HL-60 (cell line): Measurements from ENCODE around the gene WDHD1.

Experiments used
- DNase-seq, 2 experiments: peaks; one replicate each; pipeline ENCODE4 v3.0.0-alpha.2; 2010 to 2020; ENCODE audit warnings: low read depth in 1 of 2, low spot score in 1 of 2
- H3K27ac ChIP-seq: fragments of 250-450 bp; sonication (Bioruptor Pico); replicated peaks from 2 replicates; pipeline ENCODE4 v1.5.1; 2020; ENCODE audit warnings: mild to moderate bottlenecking, moderate library complexity
- H3K27me3 ChIP-seq: fragments of 250-450 bp; sonication (Bioruptor Pico); 2 replicates; pipeline ENCODE4 v1.5.1; 2021; ENCODE audit warnings: mild to moderate bottlenecking, moderate library complexity; ENCODE audit not compliant: insufficient read depth, poor library complexity, severe bottlenecking
- H3K4me3 ChIP-seq: replicated peaks from 2 replicates; pipeline ENCODE4 v1.5.1; 2011; ENCODE audit warnings: mild to moderate bottlenecking, control low read depth, low read length; ENCODE audit not compliant: insufficient read depth
- CTCF ChIP-seq: IDR thresholded peaks from one replicate; pipeline ENCODE4 v1.5.1; 2011; ENCODE audit warnings: low read length, control low read depth, inconsistent platforms; ENCODE audit not compliant: insufficient read depth
- GABPA ChIP-seq: IDR thresholded peaks from 2 replicates; pipeline ENCODE4 v1.6.1; 2012; ENCODE audit warnings: low read depth
- POLR2AphosphoS5 ChIP-seq: IDR thresholded peaks from 2 replicates; pipeline ENCODE4 v1.6.1; 2012; ENCODE audit warnings: low read depth
- REST ChIP-seq: IDR thresholded peaks from 2 replicates; pipeline ENCODE4 v1.6.1; 2012; ENCODE audit warnings: low read depth; ENCODE audit not compliant: insufficient replicate concordance
- SPI1 ChIP-seq: IDR thresholded peaks from 2 replicates; pipeline ENCODE4 v1.6.1; 2012; ENCODE audit warnings: low read depth, mild to moderate bottlenecking, borderline replicate concordance

Gene WDHD1

GRCh38 chr14:54944737-54945391 is 82.0 kb downstream of the WDHD1 start:
- DNase-seq, result no peak
- H3K27me3 ChIP-seq, result no peaks in the 10 kb centered on the region
- TF ChIP-seq SPI1 (no peak), CTCF (no peak), POLR2AphosphoS5 (no peak), REST (no peak), GABPA (no peak)
- H3K27ac ChIP-seq, result no peak overlapping the region
- H3K4me3 ChIP-seq, result no peak overlapping the region

- Histone ChIP-seq H3K27ac (no peak overlapping the region), H3K27me3 (no peaks in the 10 kb centered on the region), H3K4me3 (no peak overlapping the region)
- TF ChIP-seq GABPA (no peak), POLR2AphosphoS5 (no peak), SPI1 (no peak), CTCF (no peak), REST (no peak)
- peak in 1 of 2 experiments; percentile 10 for DNase-seq
Observed at GRCh38 chr14:54942913-54943312, 84.0 kb downstream of the WDHD1 start.

GRCh38 chr14:54936816-54937215 is 90.1 kb downstream of the WDHD1 start:
- DNase-seq, result no peak
- Histone ChIP-seq H3K27me3 (no peaks in the 10 kb centered on the region), H3K27ac (no peak overlapping the region), H3K4me3 (no peak overlapping the region)
- no peak for TF ChIP-seq CTCF
- TF ChIP-seq POLR2AphosphoS5, result no peak
- no peak for TF ChIP-seq GABPA
- TF ChIP-seq REST, result no peak
- TF ChIP-seq SPI1, result no peak
